Measurements from ENCODE around the gene DDR1. TPM values are rescaled to one million over a fixed set of nuclear protein-coding genes. Genes with fewer than 3 reads are reported as not detected.

The DDR1 gene
- 89.1 TPM for polyA plus RNA-seq (2013, experiment 1 of 2)
- 68.7 TPM for polyA plus RNA-seq (2013, experiment 2 of 2)

DNA sequence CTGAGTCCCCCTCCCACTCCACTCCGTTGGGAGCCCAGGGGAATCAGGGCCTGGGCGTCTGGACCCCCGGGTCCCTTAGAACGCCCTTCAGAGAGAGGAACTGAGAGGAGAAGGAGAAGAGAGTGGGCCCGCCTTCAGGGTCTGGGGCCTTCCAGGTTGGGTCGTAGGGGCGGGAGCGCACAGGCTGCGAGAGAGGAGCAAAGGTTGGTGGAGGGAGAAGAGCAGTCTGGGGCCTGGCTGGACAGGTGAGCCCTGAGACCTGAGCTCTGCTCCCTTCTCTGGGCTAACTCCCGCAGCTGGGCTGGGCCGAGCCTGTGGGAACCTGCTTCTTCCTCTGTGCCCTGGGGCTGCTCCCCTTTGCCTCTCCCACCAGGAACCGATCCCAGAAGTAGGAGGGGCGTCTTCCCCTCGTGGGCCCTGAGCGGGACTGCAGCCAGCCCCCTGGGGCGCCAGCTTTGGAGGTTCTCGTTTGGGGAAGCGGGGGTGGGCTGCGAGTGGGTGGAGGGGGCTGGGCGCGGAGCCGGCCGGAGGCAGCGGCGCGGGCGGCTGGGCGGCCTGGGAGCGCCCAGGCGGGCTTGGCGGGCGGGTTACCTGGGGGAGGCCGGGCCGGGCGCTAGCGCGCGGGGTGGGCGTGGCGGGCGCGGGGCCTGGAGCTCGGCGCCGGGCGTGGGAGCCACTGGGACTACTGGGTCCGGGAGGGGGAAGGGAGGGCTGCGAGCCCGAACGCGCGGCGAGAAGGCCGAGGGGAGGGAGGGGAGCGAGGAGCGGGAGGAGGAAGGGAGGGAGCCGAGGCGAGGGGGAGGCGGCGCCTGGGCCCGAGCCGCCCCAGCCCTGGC lies at the start of gene DDR1:
Gene DDR1, plus strand, starts transcription at position 835 of the 836 bp plus-strand sequence. CDS start 4,211 bp downstream, outside the sequence.
- Histone ChIP-seq H3K36me3 (ENCODE audit: control insufficient read depth, insufficient read depth, low read length) (peaks cover 4% of the 10 kb centered on the region), H3K4me1 (ENCODE audit: control insufficient read depth, insufficient read depth, low read length, poor library complexity, severe bottlenecking) (peaks cover 66% of the 10 kb centered on the region), H3K4me3 (ENCODE audit: extremely low read depth, insufficient read depth, low read length, poor library complexity, severe bottlenecking) (peak within 1 kb of the TSS; percentile 61), H3K27ac (ENCODE audit: low read depth, low read length, severe bottlenecking) (peak within 1 kb of the TSS; percentile 91), H3K9me3 (ENCODE audit: control insufficient read depth, low read length) (no peaks in the 10 kb centered on the region)
- WGBS, 2 experiments (ENCODE audit: insufficient coverage in 2 of 2): 6 to 7% methylated on average over 22 to 38 of the region's 62 CpGs

DNA sequence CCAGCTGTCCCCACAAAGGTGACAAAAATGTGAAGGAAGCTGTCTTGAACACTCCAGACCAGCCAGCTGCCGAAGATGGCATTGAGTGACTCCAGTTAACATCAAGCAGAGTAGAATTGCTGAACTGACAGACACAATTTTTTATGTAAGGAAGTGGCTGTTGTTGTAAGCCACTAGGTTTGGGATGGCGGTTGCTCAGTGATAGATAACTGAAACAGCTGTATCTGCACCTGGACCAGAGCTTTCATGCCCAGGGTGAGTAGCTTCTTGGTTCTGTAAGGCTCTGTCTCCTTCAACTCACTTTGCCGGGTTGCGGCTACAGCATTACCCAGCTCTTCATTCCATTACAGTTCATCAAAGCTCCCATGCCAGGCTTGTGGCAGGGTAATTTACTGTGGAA lies 49.7 kb upstream of the DDR1 start:
- Histone ChIP-seq H3K4me3 (ENCODE audit: extremely low read depth, insufficient read depth, low read length, poor library complexity, severe bottlenecking) (no peak overlapping the region), H3K4me1 (ENCODE audit: control insufficient read depth, insufficient read depth, low read length, poor library complexity, severe bottlenecking) (no peaks in the 10 kb centered on the region), H3K9me3 (ENCODE audit: control insufficient read depth, low read length) (no peaks in the 10 kb centered on the region), H3K27ac (ENCODE audit: low read depth, low read length, severe bottlenecking) (no peak overlapping the region), H3K36me3 (ENCODE audit: control insufficient read depth, insufficient read depth, low read length) (no peaks in the 10 kb centered on the region)
- WGBS, 2 experiments (ENCODE audit: insufficient coverage in 2 of 2): 90 to 100% methylated on average over 2 of the region's 4 CpGs

DNA sequence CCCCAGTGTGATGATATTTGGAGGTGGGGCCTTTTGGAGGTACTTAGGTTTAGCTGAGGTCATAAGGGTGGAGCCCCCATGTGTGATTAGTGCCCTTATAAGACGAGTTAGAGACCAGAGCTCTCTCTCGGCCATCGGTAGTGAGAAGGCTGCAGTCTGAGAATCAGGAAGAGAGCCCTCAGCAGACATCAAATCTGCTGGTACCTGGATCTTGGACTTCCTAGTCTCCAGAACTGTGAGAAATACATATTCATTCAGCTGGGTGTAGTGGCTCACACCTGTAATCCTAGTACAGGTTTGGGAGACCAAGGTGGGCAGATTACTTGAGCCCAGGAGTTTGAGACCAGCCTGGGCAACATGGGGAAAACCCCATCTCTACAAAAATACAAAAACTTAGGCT lies 48.7 kb upstream of the DDR1 start:
- Histone ChIP-seq H3K27ac (ENCODE audit: low read depth, low read length, severe bottlenecking) (no peak overlapping the region), H3K36me3 (ENCODE audit: control insufficient read depth, insufficient read depth, low read length) (no peaks in the 10 kb centered on the region), H3K4me3 (ENCODE audit: extremely low read depth, insufficient read depth, low read length, poor library complexity, severe bottlenecking) (no peak overlapping the region), H3K9me3 (ENCODE audit: control insufficient read depth, low read length) (no peaks in the 10 kb centered on the region), H3K4me1 (ENCODE audit: control insufficient read depth, insufficient read depth, low read length, poor library complexity, severe bottlenecking) (peaks cover 3% of the 10 kb centered on the region)
- WGBS, 2 experiments (ENCODE audit: insufficient coverage in 2 of 2): 94 to 100% methylated on average over 3 of the region's 3 CpGs

DNA sequence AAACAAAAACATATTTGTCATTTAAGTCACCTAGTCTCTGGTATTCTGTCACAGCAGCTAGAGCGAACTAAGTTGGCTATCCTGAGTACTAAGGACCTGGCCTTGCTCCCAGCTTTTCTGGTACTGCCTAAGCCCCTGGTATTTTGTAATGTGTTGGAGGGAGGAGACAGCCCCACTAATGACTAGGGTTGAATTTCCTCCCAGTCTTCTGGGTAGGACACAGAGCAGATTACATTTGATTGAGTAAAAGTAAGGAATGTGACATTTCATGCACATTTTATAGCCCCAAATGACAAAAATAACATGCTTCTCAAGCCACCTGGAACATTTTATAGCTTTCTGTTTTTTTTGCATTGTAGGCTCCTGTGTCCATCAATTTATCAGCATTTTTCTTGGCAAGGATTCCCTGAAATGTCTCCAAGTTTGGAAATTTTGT lies 47.9 kb upstream of the DDR1 start:
- WGBS, 2 experiments (ENCODE audit: insufficient coverage in 2 of 2): 100% methylated on average over 1 of the region's 1 CpG
- H3K9me3 ChIP-seq (ENCODE audit: control insufficient read depth, low read length): no peaks in the 10 kb centered on the region
- H3K4me3 ChIP-seq (ENCODE audit: extremely low read depth, insufficient read depth, low read length, poor library complexity, severe bottlenecking): no peak overlapping the region
- H3K27ac ChIP-seq (ENCODE audit: low read depth, low read length, severe bottlenecking): no peak overlapping the region
- no peaks in the 10 kb centered on the region for H3K36me3 ChIP-seq (ENCODE audit: control insufficient read depth, insufficient read depth, low read length)
- peaks cover 11% of the 10 kb centered on the region for H3K4me1 ChIP-seq (ENCODE audit: control insufficient read depth, insufficient read depth, low read length, poor library complexity, severe bottlenecking)

DNA sequence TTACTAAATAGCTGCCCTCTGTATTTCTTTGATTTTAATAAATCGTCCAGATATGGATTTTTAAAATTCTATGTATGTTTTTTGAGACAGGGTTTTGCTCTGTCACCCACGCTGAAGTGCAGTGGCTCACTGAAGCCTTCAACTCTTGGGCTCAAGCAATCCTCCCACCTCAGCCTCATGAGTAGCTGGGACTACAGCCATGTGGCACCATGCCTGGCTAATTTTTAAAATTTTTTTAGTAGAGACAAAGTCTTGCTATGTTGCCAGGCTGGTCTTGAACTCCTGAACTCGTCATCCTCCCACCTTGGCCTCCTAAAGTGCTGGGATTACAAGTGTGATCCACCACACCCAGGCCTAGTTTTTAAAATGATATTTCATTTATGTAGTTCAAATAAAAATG lies 47.4 kb upstream of the DDR1 start:
- peaks cover 11% of the 10 kb centered on the region for H3K4me1 ChIP-seq (ENCODE audit: control insufficient read depth, insufficient read depth, low read length, poor library complexity, severe bottlenecking)
- H3K4me3 ChIP-seq (ENCODE audit: extremely low read depth, insufficient read depth, low read length, poor library complexity, severe bottlenecking): no peak overlapping the region
- no peaks in the 10 kb centered on the region for H3K9me3 ChIP-seq (ENCODE audit: control insufficient read depth, low read length)
- 88% methylated on average over 1 of the region's 3 CpGs; no CpG with 5 or more reads in 1 of the 2 experiments for WGBS, 2 experiments (ENCODE audit: insufficient coverage in 2 of 2)
- H3K36me3 ChIP-seq (ENCODE audit: control insufficient read depth, insufficient read depth, low read length): no peaks in the 10 kb centered on the region
- H3K27ac ChIP-seq (ENCODE audit: low read depth, low read length, severe bottlenecking): no peak overlapping the region

DNA sequence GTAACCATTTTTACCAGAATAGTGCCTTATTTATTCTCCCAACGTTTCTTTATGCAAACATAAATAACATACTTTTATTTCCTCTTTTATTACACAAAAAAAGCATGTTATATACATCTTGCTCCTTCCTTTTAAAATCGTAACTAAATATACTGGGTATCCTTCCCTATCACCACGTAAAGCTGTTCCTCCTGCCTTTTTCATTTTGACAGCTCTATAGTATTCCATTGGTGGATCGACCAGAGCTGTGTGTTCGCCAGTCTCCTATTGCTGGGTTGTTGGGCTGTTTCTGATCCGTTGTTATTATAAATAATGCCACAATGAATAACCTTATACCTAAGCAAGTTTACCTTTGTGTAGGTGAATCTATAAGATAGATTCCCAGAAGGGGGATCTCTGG lies 46.9 kb upstream of the DDR1 start:
- peaks cover 11% of the 10 kb centered on the region for H3K4me1 ChIP-seq (ENCODE audit: control insufficient read depth, insufficient read depth, low read length, poor library complexity, severe bottlenecking)
- WGBS, 2 experiments (ENCODE audit: insufficient coverage in 2 of 2): 73 to 97% methylated on average over 2 of the region's 6 CpGs
- no peak overlapping the region for H3K27ac ChIP-seq (ENCODE audit: low read depth, low read length, severe bottlenecking)
- H3K9me3 ChIP-seq (ENCODE audit: control insufficient read depth, low read length): no peaks in the 10 kb centered on the region
- H3K4me3 ChIP-seq (ENCODE audit: extremely low read depth, insufficient read depth, low read length, poor library complexity, severe bottlenecking): no peak overlapping the region
- H3K36me3 ChIP-seq (ENCODE audit: control insufficient read depth, insufficient read depth, low read length): no peaks in the 10 kb centered on the region

DNA sequence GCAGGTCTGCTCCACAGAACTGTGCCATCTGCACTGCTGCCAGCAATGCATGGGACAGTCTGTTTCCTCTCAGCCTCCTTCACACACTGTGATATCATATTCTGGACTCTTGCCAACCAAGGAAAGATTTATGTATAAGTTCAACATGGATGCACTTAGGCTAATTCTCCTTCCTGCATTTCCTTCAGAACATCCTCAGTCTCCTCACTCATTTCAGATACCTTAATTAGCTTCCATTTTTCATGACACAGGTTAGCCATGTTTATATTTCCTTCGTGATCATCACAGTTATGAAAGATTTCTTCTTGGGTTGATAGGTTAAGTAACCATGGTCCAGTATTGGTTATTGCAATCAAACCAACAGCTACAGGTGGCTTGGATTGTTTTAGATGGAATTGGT lies 46.4 kb upstream of the DDR1 start:
- Histone ChIP-seq H3K27ac (ENCODE audit: low read depth, low read length, severe bottlenecking) (no peak overlapping the region), H3K4me3 (ENCODE audit: extremely low read depth, insufficient read depth, low read length, poor library complexity, severe bottlenecking) (no peak overlapping the region)
- 0% methylated on average over 1 of the region's 1 CpG; no CpG with 5 or more reads in 1 of the 2 experiments for WGBS, 2 experiments (ENCODE audit: insufficient coverage in 2 of 2)

GRCh38 chr6:30839671-30840070 lies 44.6 kb upstream of the DDR1 start:
- Histone ChIP-seq H3K36me3 (ENCODE audit: control insufficient read depth, insufficient read depth, low read length) (no peaks in the 10 kb centered on the region), H3K4me1 (ENCODE audit: control insufficient read depth, insufficient read depth, low read length, poor library complexity, severe bottlenecking) (peaks cover 28% of the 10 kb centered on the region), H3K9me3 (ENCODE audit: control insufficient read depth, low read length) (no peaks in the 10 kb centered on the region), H3K4me3 (ENCODE audit: extremely low read depth, insufficient read depth, low read length, poor library complexity, severe bottlenecking) (no peak overlapping the region), H3K27ac (ENCODE audit: low read depth, low read length, severe bottlenecking) (no peak overlapping the region)
- 90% methylated on average over 1 of the region's 2 CpGs; no CpG with 5 or more reads in 1 of the 2 experiments for WGBS, 2 experiments (ENCODE audit: insufficient coverage in 2 of 2)

More for the DNA sequence above, 46.4 kb upstream of the DDR1 start:
- H3K4me1 ChIP-seq (ENCODE audit: control insufficient read depth, insufficient read depth, low read length, poor library complexity, severe bottlenecking): peaks cover 11% of the 10 kb centered on the region
- H3K36me3 ChIP-seq (ENCODE audit: control insufficient read depth, insufficient read depth, low read length): no peaks in the 10 kb centered on the region
- no peaks in the 10 kb centered on the region for H3K9me3 ChIP-seq (ENCODE audit: control insufficient read depth, low read length)

GRCh38 chr6:30840084-30840934 lies 44.0 kb upstream of the DDR1 start:
- Histone ChIP-seq H3K4me3 (ENCODE audit: extremely low read depth, insufficient read depth, low read length, poor library complexity, severe bottlenecking) (no peak overlapping the region), H3K9me3 (ENCODE audit: control insufficient read depth, low read length) (no peaks in the 10 kb centered on the region), H3K36me3 (ENCODE audit: control insufficient read depth, insufficient read depth, low read length) (no peaks in the 10 kb centered on the region), H3K27ac (ENCODE audit: low read depth, low read length, severe bottlenecking) (no peak overlapping the region), H3K4me1 (ENCODE audit: control insufficient read depth, insufficient read depth, low read length, poor library complexity, severe bottlenecking) (peaks cover 29% of the 10 kb centered on the region)
- 72 to 77% methylated on average over 7 to 8 of the region's 9 CpGs for WGBS, 2 experiments (ENCODE audit: insufficient coverage in 2 of 2)

GRCh38 chr6:30840935-30841643 lies 43.2 kb upstream of the DDR1 start:
- Histone ChIP-seq H3K27ac (ENCODE audit: low read depth, low read length, severe bottlenecking) (no peak overlapping the region), H3K4me1 (ENCODE audit: control insufficient read depth, insufficient read depth, low read length, poor library complexity, severe bottlenecking) (peaks cover 29% of the 10 kb centered on the region), H3K36me3 (ENCODE audit: control insufficient read depth, insufficient read depth, low read length) (no peaks in the 10 kb centered on the region), H3K9me3 (ENCODE audit: control insufficient read depth, low read length) (no peaks in the 10 kb centered on the region), H3K4me3 (ENCODE audit: extremely low read depth, insufficient read depth, low read length, poor library complexity, severe bottlenecking) (no peak overlapping the region)
- WGBS, 2 experiments (ENCODE audit: insufficient coverage in 2 of 2): 83 to 84% methylated on average over 3 to 4 of the region's 4 CpGs

Measured in mesodermal cell (in vitro differentiated cells).